NB4 (cell line): ENCODE data around the gene LRFN4.

ENCODE experiments used
- DNase-seq: peaks from one replicate; pipeline ENCODE4 v3.0.0; 2010; ENCODE audit warnings: low read depth
- H3K4me3 ChIP-seq: one replicate; pipeline ENCODE4 v1.5.1; 2011; ENCODE audit warnings: mild to moderate bottlenecking, low read depth, low read length, moderate library complexity
- MAX ChIP-seq: IDR thresholded peaks from 2 replicates; pipeline ENCODE4 v1.6.1; 2011; ENCODE audit warnings: low read depth, low read length
- MYC ChIP-seq: IDR thresholded peaks from 2 replicates; pipeline ENCODE4 v1.6.1; 2011; ENCODE audit warnings: low read depth, low read length
- POLR2A ChIP-seq: IDR thresholded peaks from 2 replicates; pipeline ENCODE4 v1.6.1; 2011; ENCODE audit warnings: mild to moderate bottlenecking; ENCODE audit not compliant: insufficient read length; ENCODE audit errors: extremely low read depth
- TF ChIP-seq, protein P1 (sequence below): IDR thresholded peaks from one replicate; pipeline ENCODE4 v1.5.1; 2012; ENCODE audit warnings: low read depth, low read length

Gene LRFN4

GRCh38 chr11:66855574-66856495 is 1.0 kb upstream of the LRFN4 start:
- H3K4me3 ChIP-seq = peak overlapping the region; percentile 71
- DNase-seq = peak; percentile 96
- TF ChIP-seq MAX = no peak; the same call in none of the 2 replicates
- peak; percentile 78 for TF ChIP-seq POLR2A
- peak; percentile 66; the same call in 1 of the 2 replicates for TF ChIP-seq MYC
- TF ChIP-seq, protein P1, sequence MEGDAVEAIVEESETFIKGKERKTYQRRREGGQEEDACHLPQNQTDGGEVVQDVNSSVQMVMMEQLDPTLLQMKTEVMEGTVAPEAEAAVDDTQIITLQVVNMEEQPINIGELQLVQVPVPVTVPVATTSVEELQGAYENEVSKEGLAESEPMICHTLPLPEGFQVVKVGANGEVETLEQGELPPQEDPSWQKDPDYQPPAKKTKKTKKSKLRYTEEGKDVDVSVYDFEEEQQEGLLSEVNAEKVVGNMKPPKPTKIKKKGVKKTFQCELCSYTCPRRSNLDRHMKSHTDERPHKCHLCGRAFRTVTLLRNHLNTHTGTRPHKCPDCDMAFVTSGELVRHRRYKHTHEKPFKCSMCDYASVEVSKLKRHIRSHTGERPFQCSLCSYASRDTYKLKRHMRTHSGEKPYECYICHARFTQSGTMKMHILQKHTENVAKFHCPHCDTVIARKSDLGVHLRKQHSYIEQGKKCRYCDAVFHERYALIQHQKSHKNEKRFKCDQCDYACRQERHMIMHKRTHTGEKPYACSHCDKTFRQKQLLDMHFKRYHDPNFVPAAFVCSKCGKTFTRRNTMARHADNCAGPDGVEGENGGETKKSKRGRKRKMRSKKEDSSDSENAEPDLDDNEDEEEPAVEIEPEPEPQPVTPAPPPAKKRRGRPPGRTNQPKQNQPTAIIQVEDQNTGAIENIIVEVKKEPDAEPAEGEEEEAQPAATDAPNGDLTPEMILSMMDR = no peak

GRCh38 chr11:66857234-66857926 is 516 bp downstream of the LRFN4 start:
- TF ChIP-seq, protein P1 = no peak
- TF ChIP-seq MAX = no peak
- 0 out of 2 replicates have a peak, but pooled peaks have one; percentile 13 for TF ChIP-seq MYC
- no peak for TF ChIP-seq POLR2A
- peak; percentile 57 for DNase-seq
- peak overlapping the region; percentile 76 for H3K4me3 ChIP-seq

DNA sequence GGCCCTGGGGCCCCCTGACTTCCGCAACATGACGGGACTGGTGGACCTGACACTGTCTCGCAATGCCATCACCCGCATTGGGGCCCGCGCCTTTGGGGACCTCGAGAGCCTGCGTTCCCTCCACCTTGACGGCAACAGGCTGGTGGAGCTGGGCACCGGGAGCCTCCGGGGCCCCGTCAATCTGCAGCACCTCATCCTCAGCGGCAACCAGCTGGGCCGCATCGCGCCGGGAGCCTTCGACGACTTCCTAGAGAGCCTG is 992 bp downstream of the LRFN4 start:
- H3K4me3 ChIP-seq = peak overlapping the region; percentile 76
- no peak for DNase-seq
- TF ChIP-seq MAX (no peak), POLR2A (no peak), MYC (no peak)
- TF ChIP-seq, protein P1 = no peak

GRCh38 chr11:66858186-66858938 is 1.5 kb downstream of the LRFN4 start:
- DNase-seq = no peak
- no peak overlapping the region for H3K4me3 ChIP-seq
- no peak for TF ChIP-seq POLR2A
- TF ChIP-seq MAX = no peak
- TF ChIP-seq, protein P1 = no peak
- TF ChIP-seq MYC = no peak

- DNase-seq = no peak
- 0 out of 2 replicates have a peak, but pooled peaks have one; percentile 26 for TF ChIP-seq MAX
- TF ChIP-seq, protein P1 = no peak
- TF ChIP-seq MYC = no peak
- H3K4me3 ChIP-seq = no peak overlapping the region
Observed at GRCh38 chr11:66858939-66859685, 2.2 kb downstream of the LRFN4 start.
